ENCODE measurements around the gene MTFR1L. TPM values are rescaled to one million over a fixed set of nuclear protein-coding genes. Genes with fewer than 3 reads are reported as not detected.

The MTFR1L gene
- total and polyA plus RNA-seq, 9 of the 15 experiments (the other 6 are each of a cell fraction or from before 2014, with no cell fraction given): 41.4 to 98.5 (median 53.7) TPM

- in situ Hi-C loops (cut with MboI): no loop called here
- no peaks in the 10 kb centered on the region for H3K9me3 ChIP-seq (replicated peaks; ENCODE audit: control insufficient read depth, insufficient read depth, low read depth, low read length)
- BruUV-seq (replicated peaks): no TSS peak
- H3K9ac ChIP-seq (ENCODE audit: insufficient read depth in 1 of 2, low read depth in 2 of 2, low read length in 2 of 2): no peak overlapping the region
- peaks cover 42 to 55% of the 10 kb centered on the region in 2 experiments for H3K4me1 ChIP-seq (replicated peaks in 1 of 2; ENCODE audit: control insufficient read depth in 2 of 2, insufficient read depth in 2 of 2, low read length in 2 of 2)
- H3K27me3 ChIP-seq (ENCODE audit: control insufficient read depth in 2 of 2, insufficient read depth in 2 of 2, low read length in 2 of 2): no peaks in the 10 kb centered on the region
- no peak for FAIRE-seq
- intact Hi-C loops (cut with micrococcal nuclease): no loop called here
- H3K4me3 ChIP-seq: no peak overlapping the region
- no peak overlapping the region for H3K4me2 ChIP-seq (ENCODE audit: insufficient read depth, low read length)
- no peak for ATAC-seq
- H3K9me1 ChIP-seq (ENCODE audit: control insufficient read depth, insufficient read depth, low read length): no peaks in the 10 kb centered on the region
- TF ChIP-seq TEAD1 (CRISPR knock-in tag; IDR thresholded peaks at IDR 0.05) (no peak), NKRF (IDR thresholded peaks at IDR 0.05; ENCODE audit: borderline replicate concordance) (peak; percentile 42; the same call in 1 of the 2 replicates), NCOA4 (IDR thresholded peaks at IDR 0.05; ENCODE audit: partially characterized antibody) (peak; percentile 17), EGR1 (conservative IDR thresholded peaks at IDR 0.05) (no peak), MCM3 (IDR thresholded peaks at IDR 0.05) (no peak), SMARCA5 (IDR thresholded peaks at IDR 0.05) (0 out of 2 replicates have a peak, but pooled peaks have one; percentile 20), DACH1 (IDR thresholded peaks at IDR 0.05; ENCODE audit: partially characterized antibody) (no peak)
- WGBS (ENCODE audit: insufficient coverage, low coverage, missing lambda C conversion rate): 49% methylated on average over 2 of the region's 2 CpGs
- H4K20me1 ChIP-seq (replicated peaks; ENCODE audit: control insufficient read depth, insufficient read depth, low read length): no peaks in the 10 kb centered on the region
- ChIA-PET CTCF (ENCODE audit: low intra/inter-chr PET ratio) (interaction anchor here (0.6 kb wide), 1 partner anchor 43 kb away, joined by 4 read pairs; no protein-coding TSS in a partner anchor), POLR2A (interaction anchor here (0.8 to 1.3 kb wide), 4 partner anchors 18 to 251 kb away, joined by 3 to 4 read pairs (median 4); no protein-coding TSS in a partner anchor)
- DNase-seq (ENCODE audit: extremely low read depth in 1 of 4, low spot score in 3 of 4): no peak
- H3K79me2 ChIP-seq (ENCODE audit: control insufficient read depth, insufficient read depth, low read length): peaks cover 10% of the 10 kb centered on the region; the same call in 2 of the 3 replicates
- no peak overlapping the region for H3K27ac ChIP-seq (ENCODE audit: extremely low read depth, low read depth, low read length)
- H3K36me3 ChIP-seq (ENCODE audit: control insufficient read depth, insufficient read depth, low read length): no peaks in the 10 kb centered on the region
- 0 out of 2 replicates have a peak overlapping the region, but pooled peaks have one; percentile 5 for H2AFZ ChIP-seq (ENCODE audit: low read depth, low read length)
These were observed 56.9 kb downstream of the MTFR1L start for GRCh38 chr1:25876693-25877077.
